Neural progenitor cell (in vitro differentiated cells): Measurements from ENCODE around the gene RBMS1.

Experiments
- EZH2 ChIP-seq: fragments of 200-600 bp; sonication (generic); IDR thresholded peaks from 2 replicates; pipeline ENCODE4 v1.6.1; 2017; ENCODE audit warnings: antibody characterized with exemption, mild to moderate bottlenecking, moderate library complexity
- EZH2phosphoT487 ChIP-seq: fragments of 200-600 bp; sonication (generic); IDR thresholded peaks from 2 replicates; pipeline ENCODE4 v1.6.1; 2017; ENCODE audit warnings: antibody characterized with exemption
- TF ChIP-seq, protein P1 (sequence below): fragments of 200-600 bp; sonication (generic); IDR thresholded peaks from 2 replicates; pipeline ENCODE4 v1.5.1; 2017; ENCODE audit warnings: antibody characterized with exemption, mild to moderate bottlenecking

DNA sequence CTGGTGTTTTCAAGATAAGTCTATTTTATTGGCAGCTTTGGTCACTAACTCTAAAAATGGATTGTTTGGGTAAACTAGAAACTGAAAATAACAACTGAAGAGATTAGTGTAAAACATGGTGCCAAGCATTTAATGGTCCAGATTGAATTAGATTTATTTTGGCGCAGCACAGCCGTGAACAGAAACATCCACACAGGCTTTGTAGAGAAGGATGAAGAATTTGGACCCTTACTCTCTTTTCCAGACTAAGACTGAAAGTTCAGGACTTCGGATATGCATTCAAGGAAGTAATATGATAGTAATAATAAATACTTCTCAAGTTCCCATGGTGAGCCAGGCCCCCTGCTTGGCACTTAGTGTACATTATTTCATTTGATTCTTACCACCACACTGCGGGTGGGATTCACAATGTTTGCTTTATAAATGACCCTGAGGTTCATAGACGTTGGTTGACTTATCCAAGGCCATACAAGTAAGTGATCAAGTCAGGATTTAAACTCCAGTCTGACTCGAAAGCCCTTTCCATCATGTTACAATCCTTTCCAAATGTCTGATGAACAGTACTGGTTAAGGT, 239.3 kb downstream of the RBMS1 start:
- TF ChIP-seq, protein P1, sequence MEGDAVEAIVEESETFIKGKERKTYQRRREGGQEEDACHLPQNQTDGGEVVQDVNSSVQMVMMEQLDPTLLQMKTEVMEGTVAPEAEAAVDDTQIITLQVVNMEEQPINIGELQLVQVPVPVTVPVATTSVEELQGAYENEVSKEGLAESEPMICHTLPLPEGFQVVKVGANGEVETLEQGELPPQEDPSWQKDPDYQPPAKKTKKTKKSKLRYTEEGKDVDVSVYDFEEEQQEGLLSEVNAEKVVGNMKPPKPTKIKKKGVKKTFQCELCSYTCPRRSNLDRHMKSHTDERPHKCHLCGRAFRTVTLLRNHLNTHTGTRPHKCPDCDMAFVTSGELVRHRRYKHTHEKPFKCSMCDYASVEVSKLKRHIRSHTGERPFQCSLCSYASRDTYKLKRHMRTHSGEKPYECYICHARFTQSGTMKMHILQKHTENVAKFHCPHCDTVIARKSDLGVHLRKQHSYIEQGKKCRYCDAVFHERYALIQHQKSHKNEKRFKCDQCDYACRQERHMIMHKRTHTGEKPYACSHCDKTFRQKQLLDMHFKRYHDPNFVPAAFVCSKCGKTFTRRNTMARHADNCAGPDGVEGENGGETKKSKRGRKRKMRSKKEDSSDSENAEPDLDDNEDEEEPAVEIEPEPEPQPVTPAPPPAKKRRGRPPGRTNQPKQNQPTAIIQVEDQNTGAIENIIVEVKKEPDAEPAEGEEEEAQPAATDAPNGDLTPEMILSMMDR: no peak
- TF ChIP-seq EZH2phosphoT487: no peak
- no peak for TF ChIP-seq EZH2
